GM18858 (cell line): ENCODE data around the gene HS3ST2.
"Not testable (repeated sequence)": the region's sequence is repeated elsewhere in the genome, so short reads cannot be mapped to it uniquely, and the experiment has no call there.

Source experiments
- ATAC-seq: cut with Tn5 transposase; IDR thresholded peaks from one replicate; pipeline ENCODE4 v1.9.1; 2021; ENCODE audit not compliant: unreplicated experiment

HS3ST2 gene

GRCh38 chr16:22929461-22929860 is 115.5 kb downstream of the HS3ST2 start:
- no peak for ATAC-seq

GRCh38 chr16:22932032-22932771 is 118.2 kb downstream of the HS3ST2 start:
- no peak for ATAC-seq

GRCh38 chr16:22933173-22933572 is 119.2 kb downstream of the HS3ST2 start:
- no peak for ATAC-seq

GRCh38 chr16:22934786-22935185 is 120.8 kb downstream of the HS3ST2 start:
- no peak for ATAC-seq

GRCh38 chr16:22937169-22937568 is 123.2 kb downstream of the HS3ST2 start:
- ATAC-seq, result no peak

GRCh38 chr16:22938647-22939046 is 124.7 kb downstream of the HS3ST2 start:
- ATAC-seq, result no peak

- ATAC-seq, result not testable (repeated sequence)
Measured at GRCh38 chr16:22939744-22940363, 125.9 kb downstream of the HS3ST2 start.

GRCh38 chr16:22941970-22942501 is 128.1 kb downstream of the HS3ST2 start:
- ATAC-seq, result no peak

GRCh38 chr16:22942811-22943210 is 128.8 kb downstream of the HS3ST2 start:
- no peak for ATAC-seq

- ATAC-seq, result no peak
Measured at GRCh38 chr16:22945361-22945760, 131.4 kb downstream of the HS3ST2 start.

- no peak for ATAC-seq
Measured at GRCh38 chr16:22946433-22946832, 132.5 kb downstream of the HS3ST2 start.

GRCh38 chr16:22948058-22948602 is 134.2 kb downstream of the HS3ST2 start:
- ATAC-seq, result no peak

GRCh38 chr16:22948603-22949368 is 134.8 kb downstream of the HS3ST2 start:
- no peak for ATAC-seq

GRCh38 chr16:22955461-22956070 is 141.6 kb downstream of the HS3ST2 start:
- ATAC-seq, result no peak

GRCh38 chr16:22961206-22961605 is 147.2 kb downstream of the HS3ST2 start:
- ATAC-seq, result no peak

- ATAC-seq, result no peak
Measured at GRCh38 chr16:22962905-22963304, 148.9 kb downstream of the HS3ST2 start.
